ENCODE measurements around the gene BDP1. TPM values are rescaled to one million over a fixed set of nuclear protein-coding genes. Genes with fewer than 3 reads are reported as not detected.
A peak's percentile ranks its signal among the peaks of the same experiment; 100 is the strongest.
"Not testable (repeated sequence)": the region's sequence is repeated elsewhere in the genome, so short reads cannot be mapped to it uniquely, and the experiment has no call there.

BDP1 gene, protein sequence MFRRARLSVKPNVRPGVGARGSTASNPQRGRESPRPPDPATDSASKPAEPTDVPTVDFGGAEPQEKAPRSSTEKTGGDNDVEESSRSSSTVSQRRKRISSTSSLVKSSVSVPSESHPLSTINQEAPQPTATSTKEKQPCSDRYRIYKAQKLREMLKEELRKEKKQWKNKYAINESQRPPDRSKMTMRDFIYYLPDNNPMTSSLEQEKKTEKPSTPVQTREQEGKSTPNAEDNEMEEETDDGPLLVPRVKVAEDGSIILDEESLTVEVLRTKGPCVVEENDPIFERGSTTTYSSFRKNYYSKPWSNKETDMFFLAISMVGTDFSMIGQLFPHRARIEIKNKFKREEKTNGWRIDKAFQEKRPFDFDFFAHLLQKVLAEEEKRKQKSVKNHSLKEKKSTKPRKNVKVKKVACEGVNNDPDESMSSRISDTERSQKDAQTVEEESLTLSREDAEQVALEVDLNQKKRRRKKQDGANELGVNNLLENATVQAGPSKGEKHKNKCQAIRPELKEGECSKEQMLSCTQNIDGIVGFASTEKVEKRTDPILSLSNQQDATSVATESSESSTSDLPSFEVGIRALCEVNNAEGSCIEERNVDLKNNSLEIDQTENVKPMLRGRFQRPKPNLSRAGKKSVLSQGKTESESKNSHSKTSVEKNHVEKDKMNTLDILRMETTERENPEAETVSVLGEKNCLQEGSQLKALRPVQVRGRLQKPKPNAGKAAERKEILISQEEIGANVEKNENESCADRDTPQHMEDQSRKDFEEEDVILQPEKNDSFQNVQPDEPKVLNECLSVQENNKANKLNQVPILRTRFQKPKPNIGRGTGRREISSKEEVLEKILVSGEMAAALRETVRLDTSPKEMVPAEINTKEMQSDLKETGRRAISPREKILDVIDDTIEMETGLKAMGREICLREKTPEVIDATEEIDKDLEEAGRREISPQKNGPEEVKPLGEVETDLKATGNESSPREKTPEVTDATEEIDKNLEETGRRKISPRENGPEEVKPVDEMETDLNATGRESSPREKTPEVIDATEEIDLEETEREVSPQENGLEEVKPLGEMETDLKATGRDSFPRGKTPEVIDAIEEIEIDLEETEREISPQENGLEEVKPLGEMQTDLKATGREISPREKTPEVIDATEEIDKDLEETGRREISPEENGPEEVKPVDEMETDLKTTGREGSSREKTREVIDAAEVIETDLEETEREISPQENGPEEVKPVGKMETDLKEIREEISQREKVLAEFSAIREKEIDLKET (N-terminal part only)
- 11.0 TPM for polyA plus RNA-seq (2013, experiment 1 of 2)
- polyA plus RNA-seq (2013, experiment 2 of 2), result 10.4 TPM

DNA sequence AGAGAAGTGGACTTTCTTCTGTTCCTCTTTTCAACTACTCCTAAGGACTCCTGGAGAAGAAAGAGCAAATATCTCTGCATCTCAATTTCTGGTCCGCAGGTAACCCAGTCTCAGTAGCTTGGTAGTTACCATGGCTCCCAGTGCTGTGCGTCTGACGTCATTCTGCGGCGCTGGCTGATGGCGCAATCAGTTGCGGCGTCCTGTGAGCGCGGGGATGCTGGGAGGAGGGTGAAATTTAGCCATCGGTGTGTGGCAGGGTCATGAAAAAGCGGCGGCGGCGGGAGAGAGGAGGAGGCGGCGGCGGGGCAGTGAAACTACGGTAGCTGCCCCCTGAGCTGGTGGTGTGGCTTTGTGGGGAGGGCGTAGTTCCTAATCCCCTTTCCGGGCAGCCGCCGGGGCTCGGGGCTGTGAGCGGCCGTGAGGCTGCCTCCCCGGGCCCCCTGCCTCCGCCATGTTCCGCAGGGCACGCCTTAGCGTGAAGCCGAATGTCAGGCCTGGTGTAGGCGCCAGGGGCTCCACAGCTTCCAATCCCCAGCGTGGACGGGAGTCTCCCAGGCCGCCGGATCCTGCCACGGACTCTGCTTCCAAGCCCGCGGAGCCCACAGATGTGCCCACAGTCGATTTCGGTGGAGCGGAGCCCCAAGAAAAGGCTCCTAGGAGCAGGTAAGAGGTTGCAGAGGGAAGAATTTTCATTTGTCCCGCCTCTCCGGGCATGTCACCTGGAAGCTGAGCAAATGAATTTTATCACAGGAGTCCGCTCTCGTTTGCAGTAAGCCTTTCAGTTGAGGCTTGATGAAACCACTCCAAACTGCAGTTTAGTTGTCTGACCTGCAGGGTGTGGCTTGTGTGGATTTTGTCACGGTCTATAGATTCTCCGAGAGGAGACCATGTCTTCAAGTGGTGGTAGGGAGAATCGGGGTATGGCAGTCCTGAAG is at the start of gene BDP1:
BDP1 (plus strand) TSS at position 225 of the 935 bp plus-strand sequence; CDS start at position 452, 227 bp downstream.
- Histone ChIP-seq H3K18ac (ENCODE audit: low read depth in 1 of 2, low read length in 2 of 2) (peak within 1 kb of the TSS; percentile 68 to 86), H3K4me2 (ENCODE audit: low read length, poor library complexity, severe bottlenecking) (peak within 1 kb of the TSS; percentile 75), H3K9me3 (ENCODE audit: control insufficient read depth, low read length) (no peaks in the 10 kb centered on the region), H3K4ac (ENCODE audit: low read depth in 1 of 2, low read length in 2 of 2) (no peak within 1 kb of the TSS), H2BK15ac (ENCODE audit: low read depth, poor library complexity, severe bottlenecking) (peak within 1 kb of the TSS; percentile 82), H3K27ac (ENCODE audit: low read length, poor library complexity, severe bottlenecking) (peak within 1 kb of the TSS; percentile 84), H3K14ac (ENCODE audit: low read length in 2 of 2) (peak within 1 kb of the TSS in 1 of 2 experiments; percentile 79), H3K27me3 (ENCODE audit: control insufficient read depth in 1 of 2, insufficient read depth in 1 of 2, low read length in 2 of 2) (peaks cover 0 to 10% of the 10 kb centered on the region in 2 experiments), H2BK120ac (ENCODE audit: low read depth, low read length) (no peak within 1 kb of the TSS), H3K9ac (ENCODE audit: low read length) (peak within 1 kb of the TSS; percentile 99), H4K8ac (ENCODE audit: low read length) (peak within 1 kb of the TSS; percentile 80), H4K91ac (ENCODE audit: low read length) (peak within 1 kb of the TSS; percentile 93), H3K36me3 (ENCODE audit: control insufficient read depth in 1 of 2, insufficient read depth in 2 of 2, low read depth in 1 of 2, low read length in 2 of 2) (peaks cover 7 to 24% of the 10 kb centered on the region in 2 experiments), H2BK12ac (ENCODE audit: low read length in 2 of 2) (peak within 1 kb of the TSS in 1 of 2 experiments; percentile 74), H2BK5ac (ENCODE audit: low read depth, low read length, poor library complexity, severe bottlenecking) (peak within 1 kb of the TSS; percentile 66), H3K23ac (ENCODE audit: low read length in 2 of 2) (peak within 1 kb of the TSS in 1 of 2 experiments; percentile 47), H3K4me1 (ENCODE audit: control insufficient read depth, insufficient read depth, low read depth, low read length) (peaks cover 6% of the 10 kb centered on the region), H2AFZ (ENCODE audit: low read depth, low read length) (peak within 1 kb of the TSS; percentile 73), H3K79me1 (replicated peaks; ENCODE audit: low read length, poor library complexity, severe bottlenecking) (peaks cover 4% of the 10 kb centered on the region), H2AK5ac (ENCODE audit: low read length, severe bottlenecking) (no peak within 1 kb of the TSS), H3K4me3 (ENCODE audit: insufficient read depth in 1 of 2, low read depth in 1 of 2, low read length in 2 of 2) (peak within 1 kb of the TSS; percentile 75 to 100)
- under 1% methylated on average over 36 of the region's 50 CpGs for WGBS
- peak; percentile 95 for DNase-seq

DNA sequence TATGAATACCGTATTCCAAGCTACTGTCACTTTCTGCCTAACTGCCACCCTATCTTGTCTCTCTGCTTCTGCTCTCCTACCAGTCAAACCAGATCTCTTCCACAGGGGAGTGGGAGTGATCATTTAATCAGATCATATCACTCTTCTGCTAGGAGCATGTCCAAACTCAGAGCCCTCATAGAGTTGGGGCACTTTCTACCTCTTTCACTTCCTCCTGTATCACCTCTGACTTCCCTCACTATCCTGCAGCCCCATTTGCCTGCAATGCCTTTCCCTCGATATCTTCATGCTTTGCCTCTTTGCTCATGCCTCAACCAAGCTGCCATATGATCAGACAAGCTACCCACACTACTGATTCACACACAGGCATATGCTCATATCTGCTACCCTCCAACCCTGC is 45.4 kb upstream of the BDP1 start:
- not testable (repeated sequence) for H3K4me2 ChIP-seq (ENCODE audit: low read length, poor library complexity, severe bottlenecking); H4K8ac ChIP-seq (ENCODE audit: low read length); H2BK12ac ChIP-seq (ENCODE audit: low read length in 2 of 2); H3K36me3 ChIP-seq (ENCODE audit: control insufficient read depth in 1 of 2, insufficient read depth in 2 of 2, low read depth in 1 of 2, low read length in 2 of 2); H3K4ac ChIP-seq (ENCODE audit: low read depth in 1 of 2, low read length in 2 of 2); H2BK120ac ChIP-seq (ENCODE audit: low read depth, low read length); DNase-seq; H3K4me1 ChIP-seq (ENCODE audit: control insufficient read depth, insufficient read depth, low read depth, low read length); H2BK5ac ChIP-seq (ENCODE audit: low read depth, low read length, poor library complexity, severe bottlenecking); H2AFZ ChIP-seq (ENCODE audit: low read depth, low read length); H3K79me1 ChIP-seq (replicated peaks; ENCODE audit: low read length, poor library complexity, severe bottlenecking); H3K14ac ChIP-seq (ENCODE audit: low read length in 2 of 2); H3K9me3 ChIP-seq (ENCODE audit: control insufficient read depth, low read length); H3K23ac ChIP-seq (ENCODE audit: low read length in 2 of 2); H3K27me3 ChIP-seq (ENCODE audit: control insufficient read depth in 1 of 2, insufficient read depth in 1 of 2, low read length in 2 of 2); H2BK15ac ChIP-seq (ENCODE audit: low read depth, poor library complexity, severe bottlenecking); H3K27ac ChIP-seq (ENCODE audit: low read length, poor library complexity, severe bottlenecking); H3K4me3 ChIP-seq (ENCODE audit: insufficient read depth in 1 of 2, low read depth in 1 of 2, low read length in 2 of 2); H3K9ac ChIP-seq (ENCODE audit: low read length); H2AK5ac ChIP-seq (ENCODE audit: low read length, severe bottlenecking); H3K18ac ChIP-seq (ENCODE audit: low read depth in 1 of 2, low read length in 2 of 2); H4K91ac ChIP-seq (ENCODE audit: low read length)
- WGBS, result 90% methylated on average over 2 of the region's 2 CpGs

- H3K9me3 ChIP-seq (ENCODE audit: control insufficient read depth, low read length); H3K18ac ChIP-seq (ENCODE audit: low read depth in 1 of 2, low read length in 2 of 2); H3K36me3 ChIP-seq (ENCODE audit: control insufficient read depth in 1 of 2, insufficient read depth in 2 of 2, low read depth in 1 of 2, low read length in 2 of 2); H3K14ac ChIP-seq (ENCODE audit: low read length in 2 of 2); H3K27ac ChIP-seq (ENCODE audit: low read length, poor library complexity, severe bottlenecking); H3K79me1 ChIP-seq (replicated peaks; ENCODE audit: low read length, poor library complexity, severe bottlenecking); H2BK5ac ChIP-seq (ENCODE audit: low read depth, low read length, poor library complexity, severe bottlenecking); H3K27me3 ChIP-seq (ENCODE audit: control insufficient read depth in 1 of 2, insufficient read depth in 1 of 2, low read length in 2 of 2); H3K4me3 ChIP-seq (ENCODE audit: insufficient read depth in 1 of 2, low read depth in 1 of 2, low read length in 2 of 2); H2BK15ac ChIP-seq (ENCODE audit: low read depth, poor library complexity, severe bottlenecking); H3K9ac ChIP-seq (ENCODE audit: low read length); H3K4ac ChIP-seq (ENCODE audit: low read depth in 1 of 2, low read length in 2 of 2); DNase-seq; H4K8ac ChIP-seq (ENCODE audit: low read length); H3K23ac ChIP-seq (ENCODE audit: low read length in 2 of 2); H2BK120ac ChIP-seq (ENCODE audit: low read depth, low read length); H3K4me2 ChIP-seq (ENCODE audit: low read length, poor library complexity, severe bottlenecking); H3K4me1 ChIP-seq (ENCODE audit: control insufficient read depth, insufficient read depth, low read depth, low read length); H2AFZ ChIP-seq (ENCODE audit: low read depth, low read length); H2AK5ac ChIP-seq (ENCODE audit: low read length, severe bottlenecking); H2BK12ac ChIP-seq (ENCODE audit: low read length in 2 of 2); H4K91ac ChIP-seq (ENCODE audit: low read length): not testable (repeated sequence)
- 89% methylated on average over 1 of the region's 2 CpGs for WGBS
Measured at GRCh38 chr5:71415626-71416025, 39.8 kb upstream of the BDP1 start.

Measured in mesenchymal stem cell (in vitro differentiated cells and primary cell).